DND-41 (cell line): ENCODE data around the gene TNFRSF8.
A peak's percentile ranks its signal among the peaks of the same experiment; 100 is the strongest.

Source experiments
- ATAC-seq: fragments of 200-7000 bp; cut with Tn5 transposase; 3 replicates; pipeline ENCODE4 v1.9.1; 2021; ENCODE audit warnings: low read depth; ENCODE audit not compliant: insufficient read depth
- DNase-seq: peaks from one replicate; pipeline ENCODE4 v3.0.0-alpha.2; 2020
- H2AFZ ChIP-seq: 2 replicates; pipeline ENCODE4 v1.6.0; 2012; ENCODE audit warnings: low read depth, low read length
- H3K27ac ChIP-seq: 2 replicates; pipeline ENCODE4 v1.5.1; 2012; ENCODE audit warnings: low read length, inconsistent platforms
- H3K27me3 ChIP-seq: fragments of 200-600 bp; sonication (generic); 2 replicates; pipeline ENCODE4 v1.6.0; 2012; ENCODE audit warnings: low read length, mild to moderate bottlenecking, inconsistent platforms; ENCODE audit not compliant: insufficient read depth, poor library complexity
- H3K36me3 ChIP-seq: 2 replicates; pipeline ENCODE4 v1.5.1; 2012; ENCODE audit warnings: low read length, inconsistent platforms; ENCODE audit not compliant: insufficient read depth
- H3K4me1 ChIP-seq: 2 replicates; pipeline ENCODE4 v1.5.1; 2012; ENCODE audit warnings: mild to moderate bottlenecking, low read length; ENCODE audit not compliant: insufficient read depth
- H3K4me2 ChIP-seq: 2 replicates; pipeline ENCODE4 v1.6.0; 2012; ENCODE audit warnings: mild to moderate bottlenecking, moderate library complexity, low read length, inconsistent platforms; ENCODE audit not compliant: insufficient read depth
- H3K4me3 ChIP-seq, 2 experiments: fragments of 200-600 bp in 1 of 2; shearing (Covaris generic) in 1 of 2; 2 replicates each; pipeline ENCODE4 v1.5.1; 2012 to 2016; ENCODE audit warnings: inconsistent platforms in 2 of 2, low read length in 2 of 2, mild to moderate bottlenecking in 2 of 2, low read depth in 1 of 2, moderate library complexity in 1 of 2
- H3K79me2 ChIP-seq: 2 replicates; pipeline ENCODE4 v1.6.0; 2012; ENCODE audit warnings: low read length, inconsistent platforms; ENCODE audit not compliant: insufficient read depth
- H3K9ac ChIP-seq: 2 replicates; pipeline ENCODE4 v1.6.0; 2012; ENCODE audit warnings: low read depth, mild to moderate bottlenecking, inconsistent platforms, low read length, moderate library complexity
- H3K9me3 ChIP-seq: 2 replicates; pipeline ENCODE4 v1.5.1; 2012; ENCODE audit warnings: low read length, moderate library complexity, mild to moderate bottlenecking, inconsistent platforms; ENCODE audit not compliant: insufficient read depth, severe bottlenecking
- H4K20me1 ChIP-seq: 2 replicates; pipeline ENCODE4 v1.6.0; 2012; ENCODE audit warnings: low read length; ENCODE audit not compliant: insufficient read depth
- CTCF ChIP-seq: IDR thresholded peaks from 2 replicates; pipeline ENCODE4 v1.5.1; 2012; ENCODE audit warnings: borderline replicate concordance, low read length, moderate library complexity, mild to moderate bottlenecking; ENCODE audit not compliant: poor library complexity, severe bottlenecking; ENCODE audit errors: extremely low read depth
- EZH2 ChIP-seq: IDR thresholded peaks from 3 replicates; pipeline ENCODE4 v1.6.1; 2012; ENCODE audit warnings: borderline replicate concordance, low read depth, mild to moderate bottlenecking, moderate library complexity, low read length, inconsistent platforms; ENCODE audit not compliant: severe bottlenecking

TNFRSF8 gene

GRCh38 chr1:12176298-12177118 is 113.4 kb downstream of the TNFRSF8 start:
- TF ChIP-seq EZH2 (no peak), CTCF (no peak)
- Histone ChIP-seq H3K9ac (no peak overlapping the region), H3K79me2 (no peaks in the 10 kb centered on the region), H2AFZ (no peak overlapping the region), H3K4me2 (no peak overlapping the region), H3K27me3 (peaks cover 17% of the 10 kb centered on the region), H3K9me3 (no peaks in the 10 kb centered on the region), H3K27ac (no peak overlapping the region), H3K36me3 (no peaks in the 10 kb centered on the region), H3K4me1 (peaks cover 25% of the 10 kb centered on the region), H3K4me3 (no peak overlapping the region), H4K20me1 (peaks cover 12% of the 10 kb centered on the region)
- no peak for ATAC-seq
- DNase-seq: no peak

- H3K4me3 ChIP-seq: no peak overlapping the region
- peak overlapping the region; percentile 64 for H3K4me2 ChIP-seq
- ATAC-seq (no peak), DNase-seq (no peak)
- H3K27ac ChIP-seq: no peak overlapping the region
- peaks cover 17% of the 10 kb centered on the region for H3K27me3 ChIP-seq
- H3K9me3 ChIP-seq: no peaks in the 10 kb centered on the region
- H4K20me1 ChIP-seq: peaks cover 15% of the 10 kb centered on the region
- no peak overlapping the region for H3K9ac ChIP-seq
- no peak for TF ChIP-seq CTCF
- no peak for TF ChIP-seq EZH2
- no peaks in the 10 kb centered on the region for H3K79me2 ChIP-seq
- no peak overlapping the region for H2AFZ ChIP-seq
- H3K4me1 ChIP-seq: peaks cover 25% of the 10 kb centered on the region
- H3K36me3 ChIP-seq: no peaks in the 10 kb centered on the region
Measured at GRCh38 chr1:12177156-12177998, 114.3 kb downstream of the TNFRSF8 start.

GRCh38 chr1:12177999-12178441 is 114.9 kb downstream of the TNFRSF8 start:
- Histone ChIP-seq H3K36me3 (no peaks in the 10 kb centered on the region), H4K20me1 (peaks cover 15% of the 10 kb centered on the region), H3K4me3 (peak overlapping the region in 1 of 2 experiments; percentile 45; a peak in 1 of 4 replicates), H3K9me3 (no peaks in the 10 kb centered on the region), H3K4me1 (peaks cover 25% of the 10 kb centered on the region), H3K4me2 (peak overlapping the region; percentile 64), H3K9ac (no peak overlapping the region), H2AFZ (peak overlapping the region; percentile 23; the same call in 1 of the 2 replicates), H3K27me3 (peaks cover 17% of the 10 kb centered on the region), H3K79me2 (no peaks in the 10 kb centered on the region), H3K27ac (no peak overlapping the region)
- peak; percentile 27; the same call in 2 of the 3 replicates for ATAC-seq
- peak; percentile 52 for DNase-seq
- TF ChIP-seq CTCF: no peak
